Regular cardiac myocyte (primary cell): Measurements from ENCODE around the gene NXF3. TPM values are rescaled to one million over a fixed set of nuclear protein-coding genes. Genes with fewer than 3 reads are reported as not detected.

ENCODE experiments used
- total RNA-seq: library from RNA; depleted of rRNA; stranded (reverse); fragments of >200 nt; gene quantifications from 2 replicates; pipeline ENCODE4 v1.2.3, GENCODE V29; 2014

Gene NXF3, protein sequence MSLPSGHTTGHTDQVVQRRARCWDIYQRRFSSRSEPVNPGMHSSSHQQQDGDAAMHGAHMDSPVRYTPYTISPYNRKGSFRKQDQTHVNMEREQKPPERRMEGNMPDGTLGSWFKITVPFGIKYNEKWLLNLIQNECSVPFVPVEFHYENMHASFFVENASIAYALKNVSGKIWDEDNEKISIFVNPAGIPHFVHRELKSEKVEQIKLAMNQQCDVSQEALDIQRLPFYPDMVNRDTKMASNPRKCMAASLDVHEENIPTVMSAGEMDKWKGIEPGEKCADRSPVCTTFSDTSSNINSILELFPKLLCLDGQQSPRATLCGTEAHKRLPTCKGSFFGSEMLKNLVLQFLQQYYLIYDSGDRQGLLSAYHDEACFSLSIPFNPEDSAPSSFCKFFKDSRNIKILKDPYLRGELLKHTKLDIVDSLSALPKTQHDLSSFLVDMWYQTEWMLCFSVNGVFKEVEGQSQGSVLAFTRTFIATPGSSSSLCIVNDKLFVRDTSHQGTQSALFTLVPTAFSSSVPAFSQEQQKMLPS
- total RNA-seq, result under 0.01 and 0.28 TPM in 2 replicates

DNA sequence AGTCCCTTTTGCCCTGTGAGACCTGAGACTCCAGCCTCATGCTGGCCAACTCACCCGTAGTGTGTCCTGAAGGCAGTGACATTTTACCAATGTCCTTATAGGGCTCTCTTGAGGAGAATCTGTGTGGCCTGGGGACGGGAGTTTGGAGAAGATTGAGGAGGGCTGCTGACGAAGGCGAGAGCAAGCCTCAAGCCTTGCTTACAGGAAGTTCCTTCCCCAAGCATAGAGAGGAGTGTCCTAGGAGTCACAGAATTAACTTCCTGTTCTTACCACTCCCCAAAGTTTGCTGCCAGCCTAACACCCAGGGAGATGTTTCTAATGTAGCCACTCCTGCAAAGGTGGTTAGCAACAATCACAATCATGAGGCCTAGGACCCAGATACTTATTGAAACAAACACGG, at the start of gene NXF3:
TSS of gene NXF3 (minus strand) at position 202 of the 400 bp plus-strand sequence. CDS start at position 82, 120 bp downstream.

DNA sequence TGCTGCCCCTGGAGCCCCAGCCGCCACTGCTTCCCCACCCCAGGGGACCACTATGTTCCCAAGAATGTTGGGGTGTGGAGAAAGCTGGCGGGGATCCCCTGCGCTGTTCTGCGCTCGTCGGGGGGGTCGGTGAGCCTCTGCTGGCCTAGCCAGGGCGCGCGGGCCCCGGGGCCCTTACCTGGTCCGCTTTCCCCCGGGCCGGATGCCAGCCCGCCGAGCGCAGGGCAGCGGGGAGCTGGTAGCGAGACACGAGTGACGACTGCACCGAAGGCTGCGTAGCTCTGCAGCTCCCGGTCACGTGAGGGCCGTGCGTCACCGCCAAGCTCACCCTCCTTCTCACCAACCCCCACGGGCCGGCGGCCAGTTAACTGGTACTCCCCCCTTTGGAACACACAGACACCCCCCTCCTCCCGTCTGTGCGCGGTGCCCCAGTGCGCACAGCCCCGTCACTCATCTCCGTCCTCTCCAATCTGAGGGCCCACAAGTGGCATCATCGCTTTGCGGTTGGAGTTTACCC, 29.0 kb downstream of the NXF3 start, which contains the start of gene BEX1:
TSS of gene BEX1 (minus strand) at position 254 of the 517 bp plus-strand sequence. CDS start 897 bp downstream, outside the sequence.

Other genes starting within 250 kb of the NXF3 start
- gene RAB40AL, start 155.9 kb downstream of the NXF3 start, total RNA-seq, result 0.28 TPM in 1 of 2 replicates, not detected in the other
- gene BEX1, start 29.0 kb downstream of the NXF3 start, total RNA-seq, result 24.7 and 31.9 TPM in 2 replicates
- 5.6 and 21.1 TPM in 2 replicates for gene BEX4, start 122.0 kb upstream of the NXF3 start, total RNA-seq
- 118 and 145 TPM in 2 replicates for gene TCEAL8, start 162.0 kb upstream of the NXF3 start, total RNA-seq
- not detected in 2 replicates for gene TCEAL5, start 183.6 kb upstream of the NXF3 start, total RNA-seq
- 0.19 and 1.4 TPM in 2 replicates for gene BEX2, start 217.8 kb upstream of the NXF3 start, total RNA-seq
- 36.2 and 58.9 TPM in 2 replicates for gene TCEAL7, start 237.1 kb upstream of the NXF3 start, total RNA-seq